T-helper 1 cell treated with Interleukin-12 subunit alpha and Interleukin-12 subunit beta and Interleukin-4 antibody, amounts not matched to agents 30 ng/mL and 1 ng/mL, for 36 hours (primary cell): Measurements from ENCODE around the gene MRPL43. TPM values are rescaled to one million over a fixed set of nuclear protein-coding genes. Genes with fewer than 3 reads are reported as not detected.

Experiments
- intact Hi-C: fragments of 100-400 bp; cut with micrococcal nuclease; formaldehyde crosslinking; loops from one replicate; pipeline ENCODE4 v1.15.1; 2024
- total RNA-seq: library from RNA; stranded (reverse); gene quantifications from 2 replicates; pipeline ENCODE4 v1.2.3, GENCODE V29; 2022

MRPL43 gene
- total RNA-seq, 1 donor from 2014 or later = 46.6 TPM

DNA sequence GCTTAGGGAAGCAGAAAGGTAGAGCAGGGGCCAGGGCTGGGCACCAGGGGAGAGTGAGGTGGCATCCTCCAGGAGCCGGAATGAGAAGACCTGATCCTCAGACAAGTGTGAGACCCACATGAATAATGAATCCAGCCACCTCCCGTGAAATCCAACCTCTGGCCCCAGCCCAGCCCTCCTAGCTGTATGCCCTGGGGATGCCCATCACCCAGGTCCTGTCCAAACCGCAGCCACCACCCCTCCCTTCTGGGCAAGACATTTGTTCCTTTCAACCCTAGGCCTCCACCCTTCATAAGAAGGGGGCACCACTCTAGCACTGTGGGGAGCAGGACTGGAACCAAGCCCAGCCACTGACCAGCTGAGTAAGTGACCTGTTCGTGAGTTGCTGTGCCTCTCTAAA lies 33.9 kb upstream of the MRPL43 start:
- intact Hi-C loops = no loop called here

- intact Hi-C loops = no loop called here
These were observed 33.3 kb upstream of the MRPL43 start for GRCh38 chr10:101020427-101021075.

GRCh38 chr10:101019440-101019703 lies 32.1 kb upstream of the MRPL43 start:
- intact Hi-C loops = loop anchor here (1.0 to 10.0 kb wide), 5 partner anchors 13 to 345 kb away; no protein-coding TSS in a partner anchor

DNA sequence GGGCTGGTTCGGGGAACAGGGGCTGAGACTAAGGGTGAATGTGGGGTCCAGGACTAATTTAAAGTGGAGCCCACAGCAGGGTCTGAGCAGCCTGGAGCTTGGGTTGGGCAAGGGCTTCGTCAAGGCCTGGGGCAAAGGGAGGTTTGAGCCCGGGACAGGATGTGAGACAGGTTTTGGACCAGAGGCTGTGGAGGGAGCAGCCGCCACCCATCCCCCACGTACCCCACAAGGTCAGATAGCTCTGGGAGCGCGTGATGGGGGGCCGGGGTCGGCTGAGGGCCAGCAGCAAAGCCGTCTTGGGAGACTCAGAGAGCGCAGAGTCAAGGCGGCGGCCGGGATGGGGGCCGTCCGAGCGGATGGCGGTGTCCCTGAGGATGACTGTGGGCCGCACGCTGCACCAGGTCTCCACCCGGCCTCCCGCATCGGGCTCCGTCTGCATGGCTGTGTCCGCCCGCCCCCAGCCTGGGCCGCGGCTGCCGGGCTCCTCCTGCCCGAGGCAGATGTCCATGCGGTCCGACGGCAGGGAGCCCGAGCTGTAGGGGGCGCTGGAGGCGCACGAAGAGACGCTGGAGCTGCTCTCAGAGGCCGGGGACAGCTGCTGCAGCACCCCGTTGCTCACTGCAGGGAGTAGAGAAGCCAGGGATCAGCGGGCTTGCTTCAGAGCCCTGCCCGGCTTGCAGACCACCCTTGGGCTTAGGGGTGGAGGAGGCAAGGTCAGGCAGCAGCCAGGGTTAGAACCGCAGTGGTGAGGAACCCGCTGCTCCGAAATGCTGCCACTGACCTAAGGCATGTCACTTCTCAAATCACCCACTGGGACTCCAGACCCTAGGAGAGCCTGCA lies 31.5 kb upstream of the MRPL43 start:
- intact Hi-C loops = loop anchor here (1.0 to 10.0 kb wide), 5 partner anchors 13 to 344 kb away; no protein-coding TSS in a partner anchor

DNA sequence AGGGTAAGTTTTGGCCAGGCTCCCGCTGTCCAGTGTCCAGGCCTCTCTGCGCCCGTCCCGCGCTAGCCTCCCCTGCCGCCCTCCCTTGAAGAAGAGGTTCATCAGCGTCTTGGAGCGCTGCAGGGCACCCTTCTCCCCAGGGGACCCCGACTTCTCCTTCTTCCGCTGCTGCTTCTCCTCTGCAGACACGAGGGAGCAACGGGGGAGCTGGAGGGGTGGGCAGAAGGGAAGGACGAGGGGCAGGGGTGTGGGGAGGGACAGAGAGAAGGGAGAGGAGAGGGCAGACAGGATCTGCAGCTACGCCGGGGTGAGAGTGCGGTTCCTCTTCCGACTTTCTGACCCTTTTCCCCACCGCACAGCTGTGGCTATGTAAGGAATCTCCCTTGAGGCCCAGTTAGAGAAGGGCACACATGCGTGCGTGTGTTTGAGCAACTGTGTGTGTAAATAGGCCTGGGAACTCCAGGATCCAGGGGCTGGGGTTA lies 30.9 kb upstream of the MRPL43 start:
- intact Hi-C loops = loop anchor here (2.0 to 10.0 kb wide), 2 partner anchors 25 to 343 kb away; no protein-coding TSS in a partner anchor

DNA sequence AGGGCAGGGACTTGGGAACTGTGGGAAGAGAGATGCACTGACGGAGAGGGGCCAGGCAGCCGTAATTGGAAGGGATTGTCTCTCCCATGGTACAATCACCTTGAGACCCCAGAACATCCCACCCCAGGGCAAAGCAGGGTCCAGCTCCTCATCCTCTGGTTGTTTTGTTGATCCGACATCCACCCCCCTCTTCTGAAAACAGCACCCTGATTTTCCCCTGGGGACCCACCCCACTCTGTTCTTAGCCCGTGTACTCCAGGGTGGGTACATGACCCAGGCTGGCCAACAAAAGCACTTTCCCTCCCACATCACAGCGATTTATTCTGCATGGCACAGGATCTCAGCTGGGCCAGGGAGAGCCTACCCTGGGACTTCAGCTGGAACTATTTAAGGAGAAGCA lies 29.5 kb upstream of the MRPL43 start:
- intact Hi-C loops = loop anchor here (10.0 kb wide), 1 partner anchor 342 kb away; no protein-coding TSS in a partner anchor

DNA sequence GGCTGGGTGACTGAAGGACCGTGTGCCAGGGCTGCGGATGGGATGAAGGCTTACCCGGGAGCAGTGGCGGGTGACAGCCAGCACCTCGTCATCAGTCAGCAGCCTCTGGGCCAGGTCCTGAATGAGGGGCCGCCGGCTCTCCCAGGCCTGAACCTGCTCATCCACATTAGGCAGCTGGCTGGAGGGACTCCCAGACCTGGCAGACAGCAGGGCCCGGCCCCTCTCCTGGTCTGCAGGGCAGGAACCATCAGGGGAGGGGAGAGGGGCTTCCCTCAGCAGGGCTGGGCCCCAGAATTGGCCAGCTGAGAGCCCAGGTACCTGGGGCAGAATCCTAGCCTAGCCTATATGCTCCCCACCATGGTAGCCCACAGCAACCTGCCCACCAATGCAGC lies 28.3 kb upstream of the MRPL43 start:
- intact Hi-C loops = loop anchor here (10.0 kb wide), 1 partner anchor 341 kb away; no protein-coding TSS in a partner anchor

DNA sequence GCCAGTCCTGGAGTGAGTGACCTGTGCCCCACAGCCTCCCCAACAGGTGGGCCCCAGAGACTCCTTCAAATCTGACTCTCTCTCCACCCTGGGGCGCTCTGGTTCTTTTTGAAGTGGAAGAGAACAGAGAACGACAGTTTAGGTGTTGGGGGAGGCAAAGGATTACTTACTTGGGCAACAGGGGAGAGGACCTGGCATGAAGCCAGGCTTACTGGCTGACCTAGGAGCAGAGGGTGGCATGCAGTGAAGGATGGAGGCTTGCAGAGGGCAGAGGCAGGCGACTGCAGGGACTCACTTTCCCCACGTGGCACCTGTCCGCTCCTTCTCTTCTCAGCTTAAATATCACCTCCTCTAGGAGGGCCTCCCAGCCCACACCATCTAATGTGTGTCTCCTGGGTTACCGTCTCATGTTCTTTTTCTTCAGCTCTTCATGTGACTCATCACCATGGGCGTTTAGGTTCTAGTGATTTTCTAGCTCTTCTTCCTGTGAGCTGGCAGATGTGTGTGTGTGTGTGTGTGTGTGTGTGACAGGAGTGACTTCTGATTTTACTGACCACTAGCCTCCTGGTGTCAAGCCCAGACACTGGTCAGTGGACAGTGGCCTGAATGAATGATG lies 27.8 kb upstream of the MRPL43 start:
- intact Hi-C loops = loop anchor here (1.0 to 10.0 kb wide), 4 partner anchors 16 to 340 kb away; partner anchors contain the start of genes PDZD7, SEMA4G, SFXN3 and SLF2

DNA sequence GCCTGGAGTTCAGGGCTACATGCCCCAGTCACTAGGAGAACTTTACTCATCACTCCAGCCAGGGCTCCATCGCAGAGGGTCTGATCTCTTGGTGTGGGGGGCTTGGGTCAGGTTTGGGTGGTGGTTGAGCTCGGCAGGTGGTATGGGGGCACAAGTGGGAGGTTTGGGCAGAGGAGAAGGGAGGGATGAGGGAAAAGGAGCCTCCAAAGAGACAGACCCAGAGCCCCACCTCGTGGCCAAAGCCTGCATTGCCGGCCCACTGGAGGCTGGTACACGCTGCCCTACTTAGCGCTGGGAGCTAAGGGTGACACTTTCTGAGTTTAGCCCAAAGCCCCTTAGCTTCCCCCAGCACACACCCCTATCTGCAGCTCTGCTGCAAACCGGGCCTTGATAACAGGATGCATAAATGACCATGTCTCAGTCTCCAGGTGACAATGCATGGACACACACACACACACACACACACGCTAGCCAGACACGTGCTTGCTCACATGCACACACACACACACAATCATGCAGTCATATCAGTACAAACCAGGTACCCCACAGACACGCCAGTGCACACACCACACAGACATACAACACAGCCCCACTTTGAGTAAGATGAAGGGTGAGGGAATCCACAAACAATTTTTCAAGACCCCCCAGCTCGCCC lies 27.1 kb upstream of the MRPL43 start:
- intact Hi-C loops = loop anchor here (1.0 to 10.0 kb wide), 4 partner anchors 17 to 340 kb away; partner anchors contain the start of genes PDZD7, SEMA4G, SFXN3 and SLF2

- intact Hi-C loops = loop anchor here (1.0 to 10.0 kb wide), 4 partner anchors 14 to 451 kb away; partner anchors contain the start of genes LZTS2 and SLF2
These were observed 26.1 kb upstream of the MRPL43 start for GRCh38 chr10:101013365-101013825.

DNA sequence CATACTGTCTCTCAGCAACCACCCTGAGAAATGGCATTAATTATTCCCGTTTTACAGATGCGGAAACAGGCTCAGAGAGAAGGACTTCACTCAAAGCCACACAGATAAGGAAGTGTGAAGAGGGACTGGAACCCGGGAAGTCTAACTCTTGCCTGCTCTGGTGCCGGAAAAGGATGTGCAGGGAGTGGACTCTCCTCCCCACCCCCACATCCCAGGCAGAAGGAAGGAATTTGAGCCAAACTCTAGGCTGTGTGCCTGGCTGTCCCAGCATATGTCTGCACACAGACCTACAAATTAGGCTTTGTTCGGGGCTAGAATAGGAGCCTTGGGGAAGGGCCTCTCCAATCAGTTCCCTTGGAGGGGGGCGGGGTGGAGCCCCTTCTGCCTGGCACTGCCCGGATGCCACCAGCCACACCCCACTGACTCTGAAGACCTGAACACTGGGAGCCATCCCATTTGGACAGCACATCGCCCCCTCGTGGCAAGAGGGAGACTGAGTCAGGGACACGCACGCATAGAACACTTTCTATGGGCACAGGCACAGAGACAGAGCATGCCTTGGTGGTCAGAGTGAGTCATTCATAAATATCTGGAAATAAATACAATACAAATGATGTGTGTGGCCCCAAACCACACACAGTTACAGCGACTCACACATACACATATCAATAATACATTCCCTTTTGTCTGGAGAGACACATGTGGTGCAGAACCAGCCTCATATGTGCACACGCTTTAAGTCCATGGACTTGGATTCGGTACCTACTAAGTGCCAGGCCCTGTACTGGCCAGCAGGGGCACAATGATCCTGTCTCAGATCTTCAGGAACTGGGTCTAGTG lies 25.4 kb upstream of the MRPL43 start:
- intact Hi-C loops = loop anchor here (1.0 to 10.0 kb wide), 4 partner anchors 13 to 450 kb away; partner anchors contain the start of genes LZTS2 and SLF2

DNA sequence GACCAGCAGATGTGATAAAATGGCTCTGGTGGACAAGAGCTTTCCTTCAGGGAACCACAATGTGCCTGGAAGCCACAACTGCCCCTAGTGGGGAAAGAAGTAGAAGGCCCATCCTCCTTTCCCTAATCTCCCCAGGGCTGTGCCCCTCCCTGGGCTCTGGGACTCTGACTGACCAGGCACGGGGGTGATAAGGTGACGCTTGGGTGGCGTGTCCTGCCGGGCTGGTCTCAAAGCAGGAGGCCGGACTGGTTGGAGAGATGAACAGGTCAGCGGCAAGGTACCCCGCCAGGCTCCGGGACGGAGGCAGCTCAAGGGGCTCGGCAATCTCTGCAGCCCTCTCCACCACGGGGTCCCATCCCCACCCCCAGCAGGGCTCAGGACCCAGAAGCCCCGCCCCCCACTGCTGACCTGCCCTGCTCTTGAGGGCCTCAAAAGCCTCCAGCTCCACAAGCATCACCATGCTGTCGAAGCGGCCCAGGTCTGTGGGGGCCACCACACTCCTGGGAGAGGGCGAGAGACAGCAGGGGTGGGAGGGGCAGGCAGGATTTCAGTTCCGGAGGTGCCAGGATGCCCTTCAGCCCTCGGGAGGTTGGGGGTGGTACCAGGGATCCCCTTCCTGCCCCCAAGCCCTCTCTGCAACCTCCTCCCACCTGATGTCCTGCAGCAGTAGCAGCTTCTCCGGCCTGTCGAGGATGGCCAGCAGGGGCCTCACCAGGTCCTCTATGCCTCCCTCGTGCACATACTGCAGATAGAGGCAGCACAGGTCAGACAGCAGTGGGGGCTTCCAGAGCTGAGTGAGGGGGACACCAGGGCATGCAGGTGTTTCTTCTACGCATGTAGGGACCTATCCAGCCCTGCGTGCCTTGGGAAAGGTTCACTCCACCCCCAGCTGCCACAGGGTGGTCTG lies 24.5 kb upstream of the MRPL43 start:
- intact Hi-C loops = loop anchor here (2.0 to 10.0 kb wide), 3 partner anchors 99 to 449 kb away; partner anchors contain the start of gene SLF2

DNA sequence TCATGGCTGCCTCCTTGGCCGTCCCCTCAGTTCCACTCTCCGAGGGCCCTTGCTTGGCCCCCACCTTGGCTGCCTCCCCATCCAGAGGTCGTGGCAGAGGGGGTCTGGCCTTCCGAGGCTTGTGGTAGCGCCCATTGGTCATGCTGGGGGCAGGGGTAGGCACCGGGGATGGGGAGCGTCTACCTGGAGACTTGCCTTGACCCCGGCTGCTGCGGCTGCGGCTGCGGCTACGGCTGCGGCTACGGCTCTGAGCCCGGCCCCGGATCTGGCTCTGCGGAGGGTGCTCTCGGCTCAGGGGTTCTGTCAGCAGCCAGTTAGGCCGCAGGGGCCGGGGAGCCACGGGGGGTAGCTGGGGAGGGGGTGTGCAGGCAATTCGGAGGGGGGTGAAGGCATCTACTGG lies 23.0 kb upstream of the MRPL43 start:
- intact Hi-C loops = loop anchor here (5.0 to 10.0 kb wide), 2 partner anchors 98 to 336 kb away; partner anchors contain the start of gene SLF2

GRCh38 chr10:101008823-101009423 lies 21.6 kb upstream of the MRPL43 start:
- intact Hi-C loops = no loop called here

GRCh38 chr10:101007915-101008822 lies 20.9 kb upstream of the MRPL43 start:
- intact Hi-C loops = no loop called here

GRCh38 chr10:101007099-101007711 lies 19.9 kb upstream of the MRPL43 start:
- intact Hi-C loops = no loop called here

DNA sequence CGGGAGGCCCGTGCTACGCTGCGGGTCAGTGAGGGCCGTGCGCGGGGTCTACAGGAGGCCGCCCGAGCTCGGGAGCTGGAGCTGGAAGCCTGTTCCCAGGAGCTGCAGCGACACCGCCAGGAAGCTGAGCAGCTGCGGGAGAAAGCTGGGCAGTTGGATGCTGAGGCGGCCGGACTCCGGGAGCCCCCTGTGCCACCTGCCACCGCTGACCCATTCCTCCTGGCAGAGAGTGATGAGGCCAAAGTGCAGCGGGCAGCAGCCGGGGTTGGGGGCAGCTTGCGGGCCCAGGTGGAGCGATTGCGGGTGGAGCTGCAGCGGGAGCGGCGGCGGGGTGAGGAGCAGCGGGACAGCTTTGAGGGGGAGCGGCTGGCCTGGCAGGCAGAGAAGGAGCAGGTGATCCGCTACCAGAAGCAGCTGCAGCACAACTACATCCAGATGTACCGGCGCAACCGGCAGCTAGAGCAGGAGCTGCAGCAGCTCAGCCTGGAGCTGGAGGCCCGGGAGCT lies 19.3 kb upstream of the MRPL43 start:
- intact Hi-C loops = no loop called here
